ENCODE data around the gene SELENOS.

GRCh38 chr15:101277943-101278564 lies 769 bp upstream of the SELENOS start:
- TF ChIP-seq TAF1 (IDR thresholded peaks at IDR 0.05; ENCODE audit: borderline replicate concordance, low read depth, low read length) = no peak
- no peak for TF ChIP-seq POLR2AphosphoS5 (IDR thresholded peaks at IDR 0.05; ENCODE audit: low read depth, low read length)

All from GM12892 (cell line).